Adrenal gland (tissue), 5 donors: Measurements from ENCODE around the gene CRYM.

Experiments
- CTCF ChIP-seq, 6 experiments: fragments of 450-650 bp in 4 of 6; fragments of 200-600 bp in 2 of 6; sonication (generic) in 1 of 6; IDR thresholded peaks; 1 replicate in 5 of 6; 2 replicates in 1 of 6; pipeline versions ENCODE4 v1.5.1 to v1.8.0; 2016 to 2021; ENCODE audit warnings: antibody characterized with exemption in 6 of 6, mild to moderate bottlenecking in 2 of 6, moderate library complexity in 1 of 6
- POLR2A ChIP-seq, 2 donors: fragments of 450-650 bp; IDR thresholded peaks; one replicate each; pipeline ENCODE4 v1.6.1; 2017; ENCODE audit warnings: antibody characterized with exemption in 2 of 2, mild to moderate bottlenecking in 2 of 2, moderate library complexity in 1 of 2
- donor health status: DM: no; HTN: no; CAD: no.

- TF ChIP-seq POLR2A (IDR thresholded peaks at IDR 0.05) = no peak
- TF ChIP-seq CTCF (IDR thresholded peaks at IDR 0.05) = no peak
Observed at GRCh38 chr16:21279501-21279900, 1.4 kb upstream of the CRYM start.
